ENCODE results near the gene PTGES3L. TPM values are rescaled to one million over a fixed set of nuclear protein-coding genes. Genes with fewer than 3 reads are reported as not detected.
"Not testable (repeated sequence)": the region's sequence is repeated elsewhere in the genome, so short reads cannot be mapped to it uniquely, and the experiment has no call there.

Gene PTGES3L
- total RNA-seq, 1 experiment from 2014 or later = 1.7 TPM

GRCh38 chr17:42919522-42920077, 60.3 kb downstream of the PTGES3L start:
- H3K4me3 ChIP-seq (replicated peaks in 1 of 2; ENCODE audit: low read depth in 1 of 2, low read length in 2 of 2); POLR2A ChIA-PET; ATAC-seq; DNase-seq (ENCODE audit: low read depth, low spot score); RAD21 ChIA-PET (ENCODE audit: low non-redundant PET in 1 of 2, low total read pairs in 2 of 2, uncharacterized antibody in 2 of 2, unreplicated experiment in 2 of 2); H3K27me3 ChIP-seq (ENCODE audit: insufficient read depth, low read length); H3K9me3 ChIP-seq (ENCODE audit: control insufficient read depth in 1 of 2, insufficient read depth in 1 of 2, low read depth in 1 of 2, low read length in 2 of 2); H3K79me2 ChIP-seq (ENCODE audit: insufficient read depth, low read length); H3K4me2 ChIP-seq (ENCODE audit: low read length); H4K20me1 ChIP-seq (ENCODE audit: insufficient read depth); H3K9ac ChIP-seq (ENCODE audit: low read length); BruUV-seq (replicated peaks); H3K27ac ChIP-seq (ENCODE audit: low read depth, low read length); H3K9me2 ChIP-seq (ENCODE audit: insufficient read depth); intact Hi-C loops (cut with micrococcal nuclease); H2AFZ ChIP-seq (ENCODE audit: low read depth, low read length, poor library complexity, severe bottlenecking); H3K36me3 ChIP-seq (ENCODE audit: control insufficient read depth in 1 of 2, insufficient read depth in 2 of 2, low read length in 2 of 2); H3K4me1 ChIP-seq (ENCODE audit: control insufficient read depth in 1 of 2, insufficient read depth in 2 of 2, low read length in 2 of 2): not testable (repeated sequence)
- CTCF ChIA-PET = interaction anchor here (0.6 to 1.3 kb wide), 2 partner anchors 9 to 588 kb away, joined by 5 to 6 read pairs; no protein-coding TSS in a partner anchor

- CTCF ChIA-PET = interaction anchor here (0.6 to 1.3 kb wide), 2 partner anchors 10 to 587 kb away, joined by 5 to 6 read pairs; no protein-coding TSS in a partner anchor
- RAD21 ChIA-PET (ENCODE audit: low non-redundant PET in 1 of 2, low total read pairs in 2 of 2, uncharacterized antibody in 2 of 2, unreplicated experiment in 2 of 2) = interaction anchor here in 1 of 2 experiments (0.6 kb wide), 1 partner anchor 191 kb away, joined by 3 read pairs; no protein-coding TSS in a partner anchor
Observed at GRCh38 chr17:42918902-42919521, 60.9 kb downstream of the PTGES3L start.

More at GRCh38 chr17:42918902-42919521, 60.9 kb downstream of the PTGES3L start:
- H3K9ac ChIP-seq (ENCODE audit: low read length) = no peak overlapping the region
- BruUV-seq (replicated peaks) = no TSS peak
- H3K4me1 ChIP-seq (ENCODE audit: control insufficient read depth in 1 of 2, insufficient read depth in 2 of 2, low read length in 2 of 2) = no peaks in the 10 kb centered on the region
- TF ChIP-seq EZH2 (IDR thresholded peaks at IDR 0.05) (no peak), JUND (IDR thresholded peaks at IDR 0.05) (no peak), YY1 (IDR thresholded peaks at IDR 0.05; ENCODE audit: extremely low read depth, insufficient replicate concordance, low read depth, low read length) (no peak), POLR2A (IDR thresholded peaks at IDR 0.05; ENCODE audit: borderline replicate concordance, extremely low read depth, insufficient read depth, insufficient read length) (no peak), SP1 (IDR thresholded peaks at IDR 0.05; ENCODE audit: low read depth) (no peak), CBX3 (IDR thresholded peaks at IDR 0.05; ENCODE audit: low read depth) (no peak), ATF3 (IDR thresholded peaks at IDR 0.05) (no peak), POLR2AphosphoS5 (IDR thresholded peaks at IDR 0.05; ENCODE audit: low read depth, low read length) (no peak), ZBTB33 (IDR thresholded peaks at IDR 0.05; ENCODE audit: extremely low read depth, insufficient replicate concordance, low read length) (no peak), MAX (IDR thresholded peaks at IDR 0.05) (no peak), CTCF (IDR thresholded peaks at IDR 0.05 in 2 of 3, conservative IDR thresholded peaks at IDR 0.05 in 1 of 3; ENCODE audit: borderline replicate concordance in 1 of 3, insufficient read depth in 1 of 3, low read depth in 2 of 3, low read length in 2 of 3) (no peak), ELF1 (IDR thresholded peaks at IDR 0.05; ENCODE audit: borderline replicate concordance, low read depth) (no peak), ZFX (IDR thresholded peaks at IDR 0.05) (no peak), FOSL1 (IDR thresholded peaks at IDR 0.05; ENCODE audit: low read depth) (no peak)
- H3K9me3 ChIP-seq (ENCODE audit: control insufficient read depth in 1 of 2, insufficient read depth in 1 of 2, low read depth in 1 of 2, low read length in 2 of 2) = no peaks in the 10 kb centered on the region
- ATAC-seq (no peak), DNase-seq (ENCODE audit: low read depth, low spot score) (no peak)
- no peaks in the 10 kb centered on the region for H3K79me2 ChIP-seq (ENCODE audit: insufficient read depth, low read length)
- 0 out of 2 replicates have a peak, but pooled peaks cover 5% of the 10 kb centered on the region for H3K27me3 ChIP-seq (ENCODE audit: insufficient read depth, low read length)
- H3K36me3 ChIP-seq (ENCODE audit: control insufficient read depth in 1 of 2, insufficient read depth in 2 of 2, low read length in 2 of 2) = no peaks in the 10 kb centered on the region
- no peak overlapping the region for H3K4me3 ChIP-seq (replicated peaks in 1 of 2; ENCODE audit: low read depth in 1 of 2, low read length in 2 of 2)
- intact Hi-C loops (cut with micrococcal nuclease) = no loop called here
- H3K4me2 ChIP-seq (ENCODE audit: low read length) = no peak overlapping the region
- POLR2A ChIA-PET = no interaction called here
- no peaks in the 10 kb centered on the region for H4K20me1 ChIP-seq (ENCODE audit: insufficient read depth)
- H3K27ac ChIP-seq (ENCODE audit: low read depth, low read length) = no peak overlapping the region
- no peaks in the 10 kb centered on the region for H3K9me2 ChIP-seq (ENCODE audit: insufficient read depth)
- H2AFZ ChIP-seq (ENCODE audit: low read depth, low read length, poor library complexity, severe bottlenecking) = no peak overlapping the region

Data from HCT116 (cell line).